ENCODE results near the gene SST.

Gene SST

DNA sequence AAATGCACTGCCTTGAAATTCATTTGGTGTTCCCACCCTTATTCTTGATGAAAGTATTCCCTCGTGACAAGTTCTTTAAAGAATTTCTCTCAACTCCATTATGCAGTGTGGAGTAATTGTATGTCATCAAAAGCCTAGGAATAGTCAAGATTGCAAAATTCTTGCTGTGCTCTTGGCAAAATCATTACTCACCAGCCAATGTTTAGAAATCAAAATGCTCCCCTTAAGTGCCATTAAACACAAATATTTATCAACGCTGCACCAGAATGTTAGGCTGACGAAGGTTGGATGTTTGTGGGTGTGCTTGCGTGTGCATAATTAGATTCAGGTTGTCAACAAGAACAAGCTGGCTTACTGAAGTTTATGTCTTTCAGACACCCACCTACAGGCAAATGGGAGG lies 40.5 kb downstream of the SST start:
- no peak for DNase-seq (ENCODE audit: low spot score)

DNA sequence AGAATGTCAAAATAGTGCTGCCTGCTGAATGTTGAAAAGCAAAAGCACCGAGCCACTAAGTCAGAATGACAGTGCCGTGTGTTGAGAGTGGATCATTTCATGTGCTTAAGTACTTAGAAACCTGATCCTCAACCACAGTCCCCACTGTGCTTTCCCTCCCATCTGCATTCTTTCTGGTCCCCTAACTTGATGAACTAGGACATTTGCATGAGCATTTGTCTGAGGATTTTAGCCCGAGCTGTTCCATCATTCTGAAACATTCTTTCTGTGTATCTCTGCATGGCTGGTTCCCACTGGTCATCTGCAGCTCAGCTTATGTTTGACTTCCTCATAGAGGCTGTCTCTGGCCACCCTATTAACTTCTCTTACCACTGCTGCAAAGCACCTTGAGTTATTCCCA lies 42.0 kb downstream of the SST start:
- no peak for DNase-seq (ENCODE audit: low spot score)

DNA sequence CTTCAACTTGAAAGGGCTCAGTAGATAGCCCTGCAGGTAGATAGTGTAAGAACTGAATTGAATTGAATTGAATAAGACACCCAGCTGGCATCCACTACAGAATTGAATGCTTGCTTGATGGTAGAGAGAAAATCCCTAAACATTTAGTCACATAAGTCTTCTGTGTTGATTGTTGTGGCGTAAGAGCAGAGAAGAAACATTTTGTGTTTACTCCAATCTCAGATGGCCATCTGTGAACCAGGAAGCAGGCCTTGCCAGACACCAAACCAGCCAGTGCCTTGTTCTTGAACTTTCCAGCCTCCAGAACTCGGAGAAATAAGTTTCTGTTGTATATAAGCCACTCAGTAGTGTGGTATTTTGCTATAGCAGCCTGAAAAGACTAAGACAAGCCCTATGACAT lies 43.6 kb downstream of the SST start:
- no peak for DNase-seq (ENCODE audit: low spot score)

DNA sequence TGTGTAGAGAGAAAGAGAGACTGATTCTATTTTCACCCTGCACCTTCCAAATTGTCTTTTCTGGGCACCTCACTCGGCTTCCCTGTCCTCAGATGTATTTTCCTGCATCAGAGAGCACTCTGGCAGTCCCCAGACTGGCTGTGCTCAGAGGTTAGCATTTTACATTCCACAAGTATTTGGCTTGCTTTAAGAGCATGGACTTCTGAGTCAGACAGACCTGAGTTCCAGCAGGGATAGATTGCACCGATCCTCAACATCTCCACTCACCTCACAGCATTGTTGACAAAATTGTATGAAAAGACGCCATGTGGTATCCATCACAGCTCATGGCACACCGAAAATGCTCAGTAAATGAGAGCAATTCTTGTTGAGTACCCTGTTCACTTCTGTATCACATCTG lies 45.6 kb downstream of the SST start:
- no peak for DNase-seq (ENCODE audit: low spot score)

DNA sequence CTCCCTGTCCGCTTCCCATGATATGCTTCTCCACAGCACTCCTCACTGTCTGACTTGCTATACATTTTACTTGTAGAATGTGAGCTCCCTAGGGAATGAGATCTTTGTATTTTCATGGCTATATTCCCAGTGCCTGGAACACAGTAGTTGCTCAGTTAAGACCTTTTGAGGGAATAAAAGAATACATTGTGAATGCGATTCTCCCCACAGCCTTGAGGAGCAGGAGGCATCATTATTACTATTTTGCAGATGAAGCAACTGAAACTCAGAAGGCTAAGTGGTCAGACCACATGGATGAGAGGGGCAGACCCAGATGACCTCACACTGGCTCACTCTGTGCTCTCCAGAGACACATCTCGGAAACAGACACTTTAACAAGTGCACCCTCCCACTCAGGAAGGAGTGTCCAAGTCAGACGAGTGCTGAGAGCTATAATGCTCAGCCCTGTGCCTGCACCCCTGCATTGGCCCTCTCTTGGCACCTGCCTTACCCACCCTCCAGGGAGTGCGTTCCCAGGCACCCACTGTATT lies 46.8 kb downstream of the SST start:
- DNase-seq (ENCODE audit: low spot score), result no peak

DNA sequence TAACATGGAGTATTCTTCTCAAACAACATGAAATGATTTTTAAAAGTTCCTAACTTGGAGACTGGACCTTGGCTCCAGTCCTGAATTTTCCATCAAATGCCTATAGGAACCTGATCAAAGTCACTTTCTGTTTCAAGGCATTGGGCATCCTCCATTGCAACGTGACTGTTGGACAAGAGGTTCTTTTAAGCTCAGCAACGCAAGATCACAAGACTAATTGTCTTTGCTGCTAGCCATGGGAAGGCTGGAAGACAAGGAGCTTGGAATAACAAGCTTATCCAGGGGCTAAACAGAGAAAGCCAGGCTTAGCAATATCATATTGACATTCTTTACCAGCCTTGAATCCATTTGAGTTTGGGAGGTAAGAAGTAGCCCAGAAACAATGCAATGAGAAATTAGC lies 48.3 kb downstream of the SST start:
- no peak for DNase-seq (ENCODE audit: low spot score)

DNA sequence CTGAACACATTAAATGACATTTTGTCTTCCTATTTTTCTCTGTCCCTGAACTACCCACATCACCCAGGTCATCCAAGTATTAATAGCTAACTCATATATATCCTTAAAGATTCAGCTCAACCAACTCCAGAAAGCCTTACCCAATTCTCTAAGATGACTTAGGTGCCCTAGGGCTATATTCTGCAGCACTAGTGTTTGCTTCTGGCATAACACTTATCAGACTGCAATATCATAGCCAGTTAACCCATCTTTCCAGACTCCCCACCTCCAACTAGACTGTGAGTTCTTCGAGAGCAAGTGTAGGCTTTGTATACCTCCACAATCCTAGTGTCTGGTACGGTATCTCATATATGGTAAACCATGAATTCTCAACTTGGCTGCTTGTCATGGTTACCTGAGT lies 50.7 kb downstream of the SST start:
- DNase-seq (ENCODE audit: low spot score), result no peak

All from HuH-7 (cell line).